ENCODE data around the gene OR4N2.
"Not testable (repeated sequence)": the region's sequence is repeated elsewhere in the genome, so short reads cannot be mapped to it uniquely, and the experiment has no call there.

OR4N2 gene

DNA sequence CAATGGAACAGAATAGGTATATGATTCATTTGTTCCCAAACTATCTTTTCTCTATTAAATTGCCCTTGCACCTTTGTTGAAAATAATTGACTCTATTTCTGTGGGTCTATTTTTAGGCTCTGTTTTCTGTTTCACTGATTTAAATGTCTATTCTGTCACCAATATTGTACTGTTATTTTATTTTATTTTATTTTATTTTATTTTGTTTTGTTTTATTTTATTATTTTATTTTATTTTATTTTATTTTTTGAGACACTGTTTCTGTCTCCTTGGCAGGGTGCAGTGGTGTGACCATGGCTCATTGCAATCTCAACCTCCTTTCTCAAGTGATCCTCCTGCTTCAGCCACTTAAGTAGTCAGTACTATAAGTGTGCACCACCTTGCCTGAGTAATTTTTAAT lies 34.9 kb downstream of the OR4N2 start:
- DNase-seq, result no peak

DNA sequence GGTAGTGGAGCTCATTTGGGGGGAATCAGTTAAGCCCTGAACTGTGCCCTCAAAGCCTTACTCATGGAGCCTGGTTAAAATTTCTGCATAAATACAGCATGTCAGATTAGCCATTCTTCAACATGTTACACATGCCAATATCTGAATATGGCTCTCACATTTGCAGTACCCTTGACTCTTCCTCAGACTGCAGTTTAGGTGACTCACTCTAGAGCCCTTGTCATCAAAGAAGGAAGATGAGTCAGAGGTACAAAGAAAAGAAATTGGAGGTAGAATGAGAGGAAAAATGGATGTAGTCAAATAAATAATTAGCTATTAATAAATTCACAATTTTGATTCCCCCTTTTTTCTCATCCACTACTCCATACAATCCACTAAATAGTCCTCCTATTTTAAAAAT lies 47.8 kb downstream of the OR4N2 start:
- DNase-seq, result no peak

DNA sequence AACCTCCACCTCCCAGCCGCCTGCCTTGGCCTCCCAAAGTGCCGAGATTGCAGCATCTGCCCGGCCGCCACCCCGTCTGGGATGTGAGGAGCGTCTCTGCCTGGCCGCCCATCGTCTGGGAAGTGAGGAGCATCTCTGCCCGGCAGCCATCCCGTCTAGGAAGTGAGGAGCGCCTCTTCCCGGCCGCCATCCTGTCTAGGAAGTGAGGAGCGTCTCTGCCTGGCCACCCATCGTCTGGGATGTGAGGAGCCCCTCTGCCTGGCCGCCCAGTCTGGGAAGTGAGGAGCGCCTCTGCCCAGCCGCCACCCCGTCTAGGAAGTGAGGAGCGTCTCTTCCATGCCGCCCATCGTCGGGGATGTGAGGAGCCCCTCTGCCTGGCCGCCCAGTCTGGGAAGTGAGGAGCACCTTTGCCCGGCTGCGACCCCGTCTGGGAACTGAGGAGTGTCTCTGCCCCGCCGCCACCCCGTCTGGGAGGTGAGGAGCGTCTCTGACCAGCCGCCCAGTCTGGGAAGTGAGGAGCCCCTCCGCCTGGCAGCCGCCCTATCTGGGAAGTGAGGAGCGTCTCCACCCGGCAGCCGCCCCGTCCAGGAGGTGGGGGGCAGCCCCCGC lies 62.6 kb downstream of the OR4N2 start:
- not testable (repeated sequence) for DNase-seq

DNA sequence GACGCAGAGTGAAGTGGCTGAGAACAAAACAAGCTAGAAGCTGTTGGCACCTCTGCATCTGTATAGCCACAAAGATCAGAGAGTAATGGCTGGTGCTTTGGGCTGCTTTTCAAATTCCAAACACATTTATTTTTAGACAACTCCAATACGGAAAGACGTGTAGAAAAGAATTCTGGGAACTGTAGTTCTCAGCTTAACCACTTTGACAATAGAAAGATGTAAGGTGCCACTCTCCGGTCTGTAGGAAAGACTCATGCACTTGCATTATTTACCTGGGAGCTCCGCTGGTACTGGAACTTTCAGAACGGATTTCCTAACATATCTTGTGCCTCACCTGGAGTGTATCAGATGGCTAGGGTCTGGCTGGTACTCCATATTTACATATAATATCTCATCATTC lies 69.6 kb downstream of the OR4N2 start:
- DNase-seq, result no peak

DNA sequence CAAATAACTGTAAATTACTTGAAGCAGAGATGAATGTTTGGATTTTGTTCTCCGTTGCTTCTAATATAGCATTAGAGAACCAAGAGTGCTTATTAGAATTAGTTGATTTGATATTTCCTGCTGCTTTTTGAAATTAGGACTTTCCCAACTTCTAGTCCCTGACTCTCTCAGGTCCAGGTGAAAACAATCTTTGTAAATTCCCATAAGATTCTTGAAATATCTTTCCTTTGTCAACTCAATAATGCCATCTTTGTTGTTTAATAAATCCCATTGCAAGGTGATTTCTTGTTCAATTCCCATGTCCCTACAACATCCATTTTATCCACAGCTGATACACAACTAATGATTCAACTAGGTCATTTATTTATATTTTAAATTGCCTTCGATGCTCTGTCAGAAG lies 71.3 kb downstream of the OR4N2 start, which contains the start of gene OR4K2:
TSS of gene OR4K2 (plus strand) at position 301 of the 400 bp plus-strand sequence. CDS start 1,126 bp downstream, outside the sequence.
- DNase-seq, result no peak

DNA sequence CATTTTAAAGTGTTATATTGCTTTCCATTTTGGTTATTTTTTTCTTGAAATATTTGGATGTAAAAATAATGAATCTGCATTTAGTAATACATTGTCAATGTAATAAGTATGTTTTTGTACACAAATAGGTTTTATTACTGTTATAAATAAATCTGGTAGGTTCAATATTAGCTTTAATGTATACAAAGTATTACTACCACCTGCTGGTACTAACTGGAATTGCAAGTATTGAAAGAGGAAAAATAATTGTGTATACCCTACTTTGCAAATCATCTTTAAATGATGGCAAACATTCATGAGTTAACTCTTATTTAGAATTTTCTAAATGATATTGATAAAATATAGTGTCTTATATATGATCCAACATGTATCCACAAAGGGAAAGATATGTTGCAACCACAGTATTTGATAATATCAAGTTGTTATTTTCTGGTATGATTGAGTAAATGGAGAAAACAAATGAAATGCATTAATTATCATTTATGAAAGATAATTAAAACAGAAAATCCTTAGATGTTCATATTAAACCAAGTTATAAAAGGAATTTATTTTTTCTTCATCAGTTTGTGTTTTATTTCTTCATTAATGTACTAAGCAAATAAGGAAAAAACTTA lies 74.6 kb downstream of the OR4N2 start:
- DNase-seq, result no peak

Measured in NCI-H1048 (cell line).